Glutamatergic neuron (in vitro differentiated cells): Measurements from ENCODE around the gene DMXL2. TPM values are rescaled to one million over a fixed set of nuclear protein-coding genes. Genes with fewer than 3 reads are reported as not detected.
"Not testable (repeated sequence)": the region's sequence is repeated elsewhere in the genome, so short reads cannot be mapped to it uniquely, and the experiment has no call there.

Experiments
- DNase-seq: peaks from one replicate; pipeline ENCODE4 v3.0.0; 2022
- H3K27ac Mint-ChIP-seq: one replicate; pipeline ENCODE4 v1.8.0; 2020; ENCODE audit warnings: mild to moderate bottlenecking, mixed read lengths, inconsistent platforms; ENCODE audit not compliant: unreplicated experiment
- H3K27me3 Mint-ChIP-seq: one replicate; pipeline ENCODE4 v1.8.0; 2020; ENCODE audit warnings: mild to moderate bottlenecking, moderate library complexity, mixed read lengths, inconsistent platforms; ENCODE audit not compliant: unreplicated experiment
- H3K36me3 Mint-ChIP-seq: one replicate; pipeline ENCODE4 v1.8.0; 2020; ENCODE audit warnings: mild to moderate bottlenecking, mixed read lengths, inconsistent platforms; ENCODE audit not compliant: unreplicated experiment
- H3K4me1 Mint-ChIP-seq: one replicate; pipeline ENCODE4 v1.8.0; 2020; ENCODE audit warnings: mild to moderate bottlenecking, low read depth, mixed read lengths, inconsistent platforms; ENCODE audit not compliant: unreplicated experiment
- H3K4me3 Mint-ChIP-seq: one replicate; pipeline ENCODE4 v1.8.0; 2020; ENCODE audit warnings: mild to moderate bottlenecking, mixed read lengths, inconsistent platforms; ENCODE audit not compliant: unreplicated experiment
- H3K9me3 Mint-ChIP-seq: one replicate; pipeline ENCODE4 v1.8.0; 2020; ENCODE audit warnings: mild to moderate bottlenecking, moderate library complexity, mixed read lengths, inconsistent platforms; ENCODE audit not compliant: unreplicated experiment
- total RNA-seq: library from RNA; stranded (reverse); fragmentation: NEBNext Ultra II Directional; extraction: Animal tissue kit (Norgen Biotek cat#: 25700); gene quantifications from one replicate; pipeline ENCODE4 v1.2.1, GENCODE V29; 2021; ENCODE audit not compliant: unreplicated experiment
- TF ChIP-seq, protein P1 (sequence below): fragments of 200-600 bp; sonication (generic); IDR thresholded peaks from one replicate; pipeline ENCODE4 v1.5.0; 2021; ENCODE audit not compliant: partially characterized antibody, unreplicated experiment

DMXL2 gene
- total RNA-seq, 1 donor from 2014 or later = 48.2 TPM

DNA sequence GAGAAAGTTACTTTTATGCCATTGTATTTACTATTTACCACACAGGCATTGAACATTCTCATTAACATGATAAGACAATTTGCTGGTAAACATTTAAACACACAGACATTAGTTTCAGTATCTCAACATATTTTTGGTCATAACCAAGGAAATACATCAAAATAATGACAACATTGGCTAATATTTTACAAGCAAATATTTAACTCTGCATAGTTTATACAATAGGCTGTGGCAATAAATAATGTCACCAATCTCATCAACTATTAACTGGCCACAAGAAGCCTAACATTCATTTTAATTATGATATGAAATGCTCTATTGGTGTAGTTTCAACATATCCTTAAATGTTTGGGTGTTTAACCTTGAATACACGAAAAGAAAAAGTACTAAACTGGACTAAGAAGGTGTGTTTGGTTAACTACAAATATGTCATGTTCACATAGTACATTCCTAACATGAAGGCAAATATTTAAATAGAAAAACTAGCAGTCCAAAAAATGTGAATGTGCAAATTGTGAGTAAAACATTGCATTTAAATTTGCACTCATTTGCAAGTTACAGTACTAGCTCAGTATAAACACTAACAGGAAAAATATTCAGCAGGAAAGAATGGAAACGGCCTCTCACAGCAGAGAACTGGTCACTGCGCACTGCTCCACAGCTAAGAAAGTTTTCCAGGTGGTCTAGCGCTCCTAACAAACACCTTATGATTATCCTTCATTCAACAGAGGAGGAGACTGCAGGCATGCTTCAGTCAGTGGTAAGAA lies 174.5 kb downstream of the DMXL2 start:
- no peak for DNase-seq
- Mint-ChIP-seq H3K4me1 (no peaks in the 10 kb centered on the region), H3K9me3 (peaks cover 3% of the 10 kb centered on the region), H3K27ac (no peak overlapping the region), H3K36me3 (peaks cover 10% of the 10 kb centered on the region), H3K4me3 (no peak overlapping the region), H3K27me3 (peaks cover 2% of the 10 kb centered on the region)
- TF ChIP-seq, protein P1, sequence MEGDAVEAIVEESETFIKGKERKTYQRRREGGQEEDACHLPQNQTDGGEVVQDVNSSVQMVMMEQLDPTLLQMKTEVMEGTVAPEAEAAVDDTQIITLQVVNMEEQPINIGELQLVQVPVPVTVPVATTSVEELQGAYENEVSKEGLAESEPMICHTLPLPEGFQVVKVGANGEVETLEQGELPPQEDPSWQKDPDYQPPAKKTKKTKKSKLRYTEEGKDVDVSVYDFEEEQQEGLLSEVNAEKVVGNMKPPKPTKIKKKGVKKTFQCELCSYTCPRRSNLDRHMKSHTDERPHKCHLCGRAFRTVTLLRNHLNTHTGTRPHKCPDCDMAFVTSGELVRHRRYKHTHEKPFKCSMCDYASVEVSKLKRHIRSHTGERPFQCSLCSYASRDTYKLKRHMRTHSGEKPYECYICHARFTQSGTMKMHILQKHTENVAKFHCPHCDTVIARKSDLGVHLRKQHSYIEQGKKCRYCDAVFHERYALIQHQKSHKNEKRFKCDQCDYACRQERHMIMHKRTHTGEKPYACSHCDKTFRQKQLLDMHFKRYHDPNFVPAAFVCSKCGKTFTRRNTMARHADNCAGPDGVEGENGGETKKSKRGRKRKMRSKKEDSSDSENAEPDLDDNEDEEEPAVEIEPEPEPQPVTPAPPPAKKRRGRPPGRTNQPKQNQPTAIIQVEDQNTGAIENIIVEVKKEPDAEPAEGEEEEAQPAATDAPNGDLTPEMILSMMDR = no peak

DNA sequence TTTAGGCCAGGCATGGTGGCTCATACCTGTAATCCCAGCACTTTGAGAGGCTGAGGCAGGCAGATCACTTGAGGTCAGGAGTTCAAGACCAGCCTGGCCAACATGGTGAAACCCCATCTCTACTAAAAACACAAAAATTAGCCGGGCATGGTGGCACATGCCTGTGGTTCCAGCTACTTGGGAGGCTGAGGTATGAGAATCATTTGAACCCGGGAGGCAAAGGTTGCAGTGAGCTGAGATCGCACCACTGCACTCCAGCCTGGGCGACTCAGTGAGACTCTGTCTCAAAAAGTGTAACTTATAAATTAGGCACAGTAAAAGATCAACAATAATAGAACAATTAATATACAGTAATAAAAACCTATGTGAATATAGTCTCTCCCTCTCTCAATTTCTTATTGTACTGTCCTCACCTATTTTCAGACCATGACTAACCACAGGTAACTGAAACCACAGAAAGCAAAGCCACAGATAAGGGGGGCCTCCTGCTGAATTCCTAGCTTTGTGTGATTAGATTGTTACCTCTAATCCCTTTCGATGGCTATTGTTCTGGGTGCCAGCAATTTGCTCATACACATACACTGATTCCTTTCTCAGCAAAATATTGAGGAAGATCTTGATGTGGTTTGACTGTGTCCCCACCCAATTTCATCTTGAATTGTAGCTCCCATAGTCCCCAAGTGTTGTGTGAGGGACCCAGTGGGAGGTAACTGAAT lies 176.4 kb downstream of the DMXL2 start:
- not testable (repeated sequence) for H3K27ac Mint-ChIP-seq

DNA sequence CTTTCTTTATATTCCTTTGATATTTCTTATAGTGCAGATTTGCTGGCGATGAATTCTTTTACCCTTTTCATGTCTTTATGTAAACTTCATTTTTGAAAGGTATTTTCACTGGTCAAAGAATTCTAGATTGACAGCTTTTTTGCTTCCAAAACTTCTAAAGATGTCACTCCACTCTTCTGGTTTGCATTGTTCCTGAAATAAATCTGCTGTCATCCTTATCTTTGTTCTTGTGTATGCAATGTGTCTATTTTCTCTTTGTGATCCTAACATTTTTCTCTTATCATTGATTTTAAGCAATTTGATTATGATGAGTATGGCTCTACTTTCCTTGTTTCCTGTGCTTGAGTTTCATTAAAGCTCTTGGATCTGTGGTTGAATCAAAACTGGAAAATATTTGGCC lies 177.8 kb downstream of the DMXL2 start:
- Mint-ChIP-seq H3K27ac (no peak overlapping the region), H3K27me3 (peaks cover 2% of the 10 kb centered on the region), H3K4me3 (no peak overlapping the region), H3K9me3 (peaks cover 3% of the 10 kb centered on the region), H3K4me1 (no peaks in the 10 kb centered on the region), H3K36me3 (peaks cover 10% of the 10 kb centered on the region)
- no peak for DNase-seq
- TF ChIP-seq, protein P1 = no peak

More for the DNA sequence above, 176.4 kb downstream of the DMXL2 start:
- H3K36me3 Mint-ChIP-seq, DNase-seq, H3K9me3 Mint-ChIP-seq, H3K4me3 Mint-ChIP-seq, H3K4me1 Mint-ChIP-seq, H3K27me3 Mint-ChIP-seq: not testable (repeated sequence)

DNA sequence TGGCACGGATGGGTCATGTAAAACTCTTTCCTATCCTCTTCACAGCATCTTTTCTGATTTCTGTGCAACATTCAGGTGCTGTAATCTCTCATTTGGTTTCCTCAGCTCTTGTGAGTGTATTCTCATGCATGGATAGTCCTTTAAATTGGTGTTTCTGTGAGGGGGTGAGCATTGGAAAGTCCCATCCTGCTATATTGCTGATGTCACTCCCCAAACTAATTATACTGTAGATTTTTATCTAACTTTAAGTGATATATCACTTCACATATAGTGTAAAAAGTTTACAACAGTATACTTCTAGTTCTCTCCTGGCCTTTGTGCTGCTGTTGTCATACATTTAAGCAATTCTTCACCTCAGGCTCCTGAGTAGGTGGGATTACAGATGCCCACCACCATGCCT lies 178.5 kb downstream of the DMXL2 start:
- TF ChIP-seq, protein P1 = no peak
- no peak for DNase-seq
- no peak overlapping the region for H3K4me3 Mint-ChIP-seq
- peaks cover 3% of the 10 kb centered on the region for H3K9me3 Mint-ChIP-seq
- H3K4me1 Mint-ChIP-seq = no peaks in the 10 kb centered on the region
- peaks cover 2% of the 10 kb centered on the region for H3K27me3 Mint-ChIP-seq
- no peak overlapping the region for H3K27ac Mint-ChIP-seq
- peaks cover 10% of the 10 kb centered on the region for H3K36me3 Mint-ChIP-seq

DNA sequence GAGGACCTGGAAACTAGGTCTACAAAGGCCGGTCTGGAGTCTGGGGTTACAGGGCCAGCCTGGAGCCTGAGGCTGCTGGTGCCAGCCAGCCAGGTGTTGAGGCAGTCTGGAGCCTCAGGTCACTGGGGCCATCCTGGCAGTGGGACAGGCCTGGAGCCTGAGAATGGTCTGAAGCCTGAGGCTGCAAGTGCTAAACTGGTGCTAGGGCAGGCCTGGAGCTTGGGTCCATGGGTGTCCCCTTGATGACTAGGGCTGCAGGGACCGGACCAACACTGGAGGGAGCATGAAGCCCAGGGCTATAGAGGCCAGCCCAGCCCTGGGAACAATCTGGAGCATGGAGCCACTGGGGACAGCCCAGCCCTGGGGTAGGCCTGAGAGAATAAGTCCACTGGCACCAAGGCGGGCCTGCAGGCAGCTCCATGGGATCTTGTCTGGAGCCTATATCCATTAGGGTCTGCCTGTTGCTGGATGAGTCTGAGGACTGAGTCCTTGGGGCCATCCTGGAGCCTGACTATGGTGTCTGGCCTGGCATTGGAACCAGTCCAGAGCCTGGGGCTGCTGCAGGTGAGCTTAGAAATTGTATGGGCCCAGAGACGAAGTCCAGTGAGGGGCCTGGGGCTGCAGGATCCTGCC lies 179.2 kb downstream of the DMXL2 start:
- no peak for DNase-seq
- H3K36me3 Mint-ChIP-seq = peaks cover 10% of the 10 kb centered on the region
- H3K27me3 Mint-ChIP-seq = peaks cover 2% of the 10 kb centered on the region
- H3K4me3 Mint-ChIP-seq = no peak overlapping the region
- H3K4me1 Mint-ChIP-seq = no peaks in the 10 kb centered on the region
- H3K27ac Mint-ChIP-seq = no peak overlapping the region
- H3K9me3 Mint-ChIP-seq = peaks cover 3% of the 10 kb centered on the region
- TF ChIP-seq, protein P1 = no peak
